NCI-H2029 treated with DMSO at 0.1 percent for 48 hours (cell line): Measurements from ENCODE around the gene PPIC.
"Not testable (repeated sequence)": the region's sequence is repeated elsewhere in the genome, so short reads cannot be mapped to it uniquely, and the experiment has no call there.

ENCODE experiments used
- DNase-seq: peaks from one replicate; lab custom pipeline; 2025; lab: John Stamatoyannopoulos, UW

Gene PPIC

GRCh38 chr5:123007754-123008153 is 28.8 kb downstream of the PPIC start:
- no peak for DNase-seq

- DNase-seq, result no peak
These were observed 29.3 kb downstream of the PPIC start for GRCh38 chr5:123007182-123007581.

GRCh38 chr5:123001808-123002207 is 34.7 kb downstream of the PPIC start:
- DNase-seq, result no peak

- DNase-seq, result peak; percentile 43
These were observed 35.8 kb downstream of the PPIC start for GRCh38 chr5:123000731-123001130.

GRCh38 chr5:122999947-123000563 is 36.5 kb downstream of the PPIC start:
- no peak for DNase-seq

GRCh38 chr5:122997294-122997693 is 39.2 kb downstream of the PPIC start:
- no peak for DNase-seq

GRCh38 chr5:122996091-122996490 is 40.4 kb downstream of the PPIC start:
- no peak for DNase-seq

GRCh38 chr5:122985954-122986721 is 50.4 kb downstream of the PPIC start:
- no peak for DNase-seq

GRCh38 chr5:122985006-122985700 is 51.4 kb downstream of the PPIC start:
- DNase-seq, result no peak

GRCh38 chr5:122984425-122984824 is 52.1 kb downstream of the PPIC start:
- DNase-seq, result no peak

- no peak for DNase-seq
These were observed 54.1 kb downstream of the PPIC start for GRCh38 chr5:122982376-122982775.

GRCh38 chr5:122981846-122982245 is 54.7 kb downstream of the PPIC start:
- no peak for DNase-seq

- no peak for DNase-seq
These were observed 57.8 kb downstream of the PPIC start for GRCh38 chr5:122978644-122979297.

GRCh38 chr5:122978068-122978467 is 58.5 kb downstream of the PPIC start:
- DNase-seq, result no peak

GRCh38 chr5:122977319-122977718 is 59.2 kb downstream of the PPIC start:
- no peak for DNase-seq

GRCh38 chr5:122974251-122974650 is 62.3 kb downstream of the PPIC start:
- not testable (repeated sequence) for DNase-seq

GRCh38 chr5:122973759-122974158 is 62.8 kb downstream of the PPIC start:
- DNase-seq, result not testable (repeated sequence)
